ENCODE measurements around the gene MYPOP.

The MYPOP gene

DNA sequence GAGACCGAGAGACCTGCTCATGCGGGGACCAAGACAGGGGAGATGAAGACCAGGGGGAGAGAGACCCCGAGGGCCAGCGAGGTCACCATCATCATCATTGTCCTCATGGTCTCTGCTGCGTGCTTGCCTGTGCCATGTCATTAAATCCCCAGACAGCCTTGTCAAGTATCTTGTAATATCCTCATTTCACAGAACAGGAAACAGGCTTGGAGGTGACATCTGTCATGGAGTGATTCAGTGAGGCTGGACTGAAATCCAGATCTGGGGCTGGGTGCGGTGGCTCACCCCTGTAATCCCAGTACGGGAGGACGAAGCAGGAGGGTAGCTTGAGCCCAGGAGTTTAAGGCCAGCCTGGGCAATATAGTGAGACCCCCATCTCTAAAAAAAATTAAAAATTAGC lies 18.0 kb upstream of the MYPOP start:
- TF ChIP-seq, protein P1, sequence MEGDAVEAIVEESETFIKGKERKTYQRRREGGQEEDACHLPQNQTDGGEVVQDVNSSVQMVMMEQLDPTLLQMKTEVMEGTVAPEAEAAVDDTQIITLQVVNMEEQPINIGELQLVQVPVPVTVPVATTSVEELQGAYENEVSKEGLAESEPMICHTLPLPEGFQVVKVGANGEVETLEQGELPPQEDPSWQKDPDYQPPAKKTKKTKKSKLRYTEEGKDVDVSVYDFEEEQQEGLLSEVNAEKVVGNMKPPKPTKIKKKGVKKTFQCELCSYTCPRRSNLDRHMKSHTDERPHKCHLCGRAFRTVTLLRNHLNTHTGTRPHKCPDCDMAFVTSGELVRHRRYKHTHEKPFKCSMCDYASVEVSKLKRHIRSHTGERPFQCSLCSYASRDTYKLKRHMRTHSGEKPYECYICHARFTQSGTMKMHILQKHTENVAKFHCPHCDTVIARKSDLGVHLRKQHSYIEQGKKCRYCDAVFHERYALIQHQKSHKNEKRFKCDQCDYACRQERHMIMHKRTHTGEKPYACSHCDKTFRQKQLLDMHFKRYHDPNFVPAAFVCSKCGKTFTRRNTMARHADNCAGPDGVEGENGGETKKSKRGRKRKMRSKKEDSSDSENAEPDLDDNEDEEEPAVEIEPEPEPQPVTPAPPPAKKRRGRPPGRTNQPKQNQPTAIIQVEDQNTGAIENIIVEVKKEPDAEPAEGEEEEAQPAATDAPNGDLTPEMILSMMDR (IDR thresholded peaks at IDR 0.05; ENCODE audit: borderline replicate concordance, insufficient read depth, low read depth, low read length) = no peak
- no peak overlapping the region for H3K4me3 ChIP-seq (ENCODE audit: low read depth, low read length)

DNA sequence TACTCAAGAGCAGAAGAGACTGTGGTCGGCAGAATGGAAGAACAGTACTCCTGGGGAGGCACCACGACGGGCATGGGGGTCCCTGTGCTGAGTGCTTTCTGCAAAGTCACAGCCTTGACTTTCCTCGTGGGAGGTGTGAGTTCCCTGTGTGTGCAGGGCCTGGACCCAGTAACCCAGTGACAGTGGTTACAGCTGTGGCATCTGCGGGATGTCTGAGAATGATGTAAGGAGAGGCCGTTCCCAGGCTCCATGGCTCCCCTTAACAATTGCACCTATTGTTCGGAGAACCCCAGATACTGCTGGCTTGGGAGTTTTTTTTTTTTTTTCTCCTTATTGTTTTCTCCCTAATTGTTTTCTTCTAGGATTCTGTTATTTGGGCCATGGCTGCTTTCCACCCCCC lies 17.3 kb upstream of the MYPOP start:
- H3K4me3 ChIP-seq (ENCODE audit: low read depth, low read length) = no peak overlapping the region
- TF ChIP-seq, protein P1 (IDR thresholded peaks at IDR 0.05; ENCODE audit: borderline replicate concordance, insufficient read depth, low read depth, low read length) = no peak

DNA sequence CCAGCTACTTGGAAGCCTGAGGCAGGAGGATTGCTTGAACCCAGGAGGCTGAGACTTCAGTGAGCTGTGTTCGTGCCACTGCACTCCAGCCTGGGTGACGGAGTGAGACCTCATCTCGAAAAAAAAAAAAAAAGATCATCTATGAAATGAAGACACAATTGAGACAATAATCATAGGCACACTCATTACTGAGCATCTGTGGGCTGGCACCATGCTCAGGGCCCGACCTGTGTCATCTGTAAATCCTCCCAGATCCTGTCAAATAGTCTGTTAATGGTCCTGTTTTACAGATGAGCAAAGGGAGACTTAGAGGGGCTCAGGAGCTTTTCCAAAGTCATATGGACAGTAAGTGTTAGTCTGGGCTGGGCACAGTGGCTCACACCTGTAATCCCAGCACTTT lies 16.3 kb upstream of the MYPOP start:
- TF ChIP-seq, protein P1 (IDR thresholded peaks at IDR 0.05; ENCODE audit: borderline replicate concordance, insufficient read depth, low read depth, low read length) = no peak
- no peak overlapping the region for H3K4me3 ChIP-seq (ENCODE audit: low read depth, low read length)

DNA sequence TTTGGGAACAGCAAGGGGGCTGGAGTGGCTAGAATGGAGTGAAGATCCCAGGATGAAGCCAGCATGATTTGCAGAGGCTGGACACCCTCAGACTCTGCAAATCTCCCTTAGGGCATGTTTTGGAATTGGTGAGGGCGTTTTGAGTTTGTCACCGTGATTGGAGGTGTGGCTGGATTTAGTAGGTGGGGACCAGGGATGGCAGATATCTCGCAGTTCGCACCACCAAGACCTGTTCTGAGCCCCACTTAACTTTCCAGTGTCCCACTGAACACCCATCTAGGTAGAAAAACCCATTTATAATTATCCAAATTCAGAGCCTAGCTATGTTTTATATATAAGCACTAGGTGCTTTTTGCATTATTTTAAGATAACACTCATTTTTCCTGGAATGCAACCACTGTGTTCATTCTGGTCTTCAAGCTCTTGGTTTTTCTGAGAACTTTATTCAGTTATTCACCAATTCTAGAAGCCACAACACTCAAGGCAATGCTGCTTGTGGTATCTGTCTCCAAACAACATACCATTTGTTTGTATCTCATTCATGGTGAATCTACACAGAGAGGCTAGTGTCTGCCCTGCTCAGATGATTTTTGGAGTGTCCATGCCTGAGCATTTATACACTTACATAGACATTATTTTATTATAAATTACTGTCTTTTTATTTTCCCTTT lies 15.1 kb upstream of the MYPOP start:
- H3K4me3 ChIP-seq (ENCODE audit: low read depth, low read length) = no peak overlapping the region
- TF ChIP-seq, protein P1 (IDR thresholded peaks at IDR 0.05; ENCODE audit: borderline replicate concordance, insufficient read depth, low read depth, low read length) = no peak

DNA sequence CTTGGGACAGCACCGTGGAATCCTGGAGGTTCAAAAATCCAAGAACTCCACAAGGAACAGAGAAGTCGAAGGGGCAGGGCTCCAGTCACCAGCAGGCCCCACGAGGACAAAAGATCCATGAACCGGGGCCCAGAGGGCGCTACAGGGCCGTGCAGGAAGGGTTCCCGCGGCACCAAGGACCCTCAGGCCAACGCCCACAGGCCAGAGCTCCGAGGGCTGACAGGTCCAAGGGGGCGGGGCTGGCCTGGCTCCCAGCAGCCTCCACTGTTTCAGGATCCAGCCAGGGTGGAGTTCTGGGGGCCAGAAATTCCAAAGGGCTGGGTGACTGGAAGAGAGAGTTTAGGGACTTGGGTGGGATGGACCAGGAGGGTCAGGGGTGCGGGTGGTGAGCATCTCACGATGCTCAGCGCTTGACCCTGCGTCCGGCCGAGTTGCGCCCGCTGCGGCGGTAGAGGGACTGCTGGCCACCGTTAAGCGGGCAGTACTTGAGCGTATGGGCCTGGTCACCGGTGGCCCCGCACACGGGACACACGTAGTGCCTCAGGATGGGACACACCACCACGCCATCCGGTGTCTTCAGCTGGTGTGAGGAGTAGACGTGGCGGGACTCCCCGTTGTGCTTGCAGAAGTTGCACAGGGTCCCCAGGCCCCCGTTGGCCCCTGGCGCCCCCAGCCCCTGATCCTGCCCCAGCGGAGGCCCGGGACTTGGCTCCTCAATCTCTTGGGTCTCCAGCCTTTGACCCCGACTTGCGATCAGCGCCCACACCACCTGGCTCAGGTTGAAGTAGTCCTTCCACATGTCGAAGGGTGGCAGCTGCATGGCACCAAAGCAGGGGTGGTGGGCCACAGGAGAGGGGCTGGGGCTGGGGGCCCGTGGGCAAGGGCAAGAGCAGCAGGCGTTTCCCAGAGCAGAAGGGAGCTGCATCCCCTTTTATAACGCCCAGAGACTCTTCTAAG lies 11.7 kb upstream of the MYPOP start, which contains the start of gene NANOS2:
TSS of gene NANOS2 (minus strand) at position 905 of the 957 bp plus-strand sequence. CDS start at position 820, 85 bp downstream.
- H3K4me3 ChIP-seq (ENCODE audit: low read depth, low read length) = no peak within 1 kb of the TSS

DNA sequence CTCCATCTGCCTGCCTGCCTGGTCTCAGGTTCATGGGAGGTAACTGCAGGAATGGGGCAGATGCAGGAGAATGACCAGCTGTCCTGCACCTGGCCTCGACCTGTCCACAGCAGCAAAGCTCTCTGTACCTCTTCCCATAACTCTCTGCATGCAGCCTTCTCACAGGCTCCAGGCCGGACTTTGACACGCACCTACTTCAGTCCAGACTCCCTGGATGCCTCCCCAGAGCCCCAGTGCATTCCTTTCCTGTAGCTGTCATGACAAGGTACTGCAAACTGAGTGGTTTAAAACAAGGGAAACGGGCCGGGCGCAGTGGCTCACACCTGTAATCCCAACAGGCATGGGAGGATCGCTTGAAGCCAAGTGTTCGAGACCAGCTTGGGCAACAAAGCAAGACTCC lies 8.9 kb upstream of the MYPOP start:
- no peak overlapping the region for H3K4me3 ChIP-seq (ENCODE audit: low read depth, low read length)
- TF ChIP-seq, protein P1 (IDR thresholded peaks at IDR 0.05; ENCODE audit: borderline replicate concordance, insufficient read depth, low read depth, low read length) = no peak

More for the DNA sequence above, 11.7 kb upstream of the MYPOP start, which contains the start of gene NANOS2:
- TF ChIP-seq, protein P1 (IDR thresholded peaks at IDR 0.05; ENCODE audit: borderline replicate concordance, insufficient read depth, low read depth, low read length) = no peak

Data from GM12875 (cell line).